Stomach (tissue), 9 donors: ENCODE measurements around the gene RAI1. TPM values are rescaled to one million over a fixed set of nuclear protein-coding genes. Genes with fewer than 3 reads are reported as not detected.

Source experiments
- DNase-seq, 2 donors: peaks; one replicate each; pipeline versions ENCODE4 v3.0.0 to v3.0.0-alpha.2; 2013 to 2019
- H3K27ac ChIP-seq, 5 donors: fragments of 200-600 bp in 4 of 5; sonication (generic) in 4 of 5; one replicate each; pipeline ENCODE4 v1.5.1; 2013 to 2019; ENCODE audit warnings: mild to moderate bottlenecking in 1 of 5, moderate library complexity in 1 of 5
- H3K27me3 ChIP-seq, 3 donors: fragments of 200-600 bp; sonication (generic); one replicate each; pipeline ENCODE4 v1.5.1; 2017 to 2019; ENCODE audit warnings: mixed run types in 1 of 3
- H3K36me3 ChIP-seq, 4 donors: fragments of 200-600 bp; sonication (generic); 1 replicate in 3 of 4; 2 replicates in 1 of 4; pipeline ENCODE4 v1.5.1; 2016 to 2019
- H3K4me1 ChIP-seq, 4 donors: fragments of 200-600 bp; sonication (generic); one replicate each; pipeline ENCODE4 v1.5.1; 2016 to 2019
- H3K4me3 ChIP-seq, 4 donors: fragments of 200-600 bp; sonication (generic) in 3 of 4; one replicate each; pipeline ENCODE4 v1.5.1; 2016 to 2019; ENCODE audit warnings: mild to moderate bottlenecking in 1 of 4
- H3K9me3 ChIP-seq, 4 donors: fragments of 200-600 bp; sonication (generic); one replicate each; pipeline ENCODE4 v1.5.1; 2016 to 2019
- CTCF ChIP-seq, 7 experiments: fragments of 450-650 bp in 4 of 7; fragments of 200-600 bp in 3 of 7; sonication (generic) in 3 of 7; IDR thresholded peaks; one replicate each; pipeline ENCODE4 v1.5.1; 2016 to 2019; ENCODE audit warnings: antibody characterized with exemption in 7 of 7, control low read depth in 2 of 7, mild to moderate bottlenecking in 1 of 7
- EP300 ChIP-seq: sonication (generic); formaldehyde crosslinking; IDR thresholded peaks from one replicate; pipeline ENCODE4 v1.6.1; 2017; ENCODE audit warnings: antibody characterized with exemption
- POLR2A ChIP-seq, 4 donors: fragments of 450-650 bp; IDR thresholded peaks; one replicate each; pipeline ENCODE4 v1.6.1; 2016; ENCODE audit warnings: antibody characterized with exemption in 4 of 4, control low read depth in 2 of 4, mild to moderate bottlenecking in 1 of 4, moderate library complexity in 1 of 4
- POLR2AphosphoS5 ChIP-seq, 3 donors: sonication (generic); formaldehyde crosslinking; IDR thresholded peaks; one replicate each; pipeline ENCODE4 v1.6.1; 2016; ENCODE audit warnings: antibody characterized with exemption in 3 of 3
- WGBS, 5 donors: extraction: QIAGEN DNeasy Blood & Tissue Kit in 3 of 5; methylation state at CpG; one replicate each; pipeline versions ENCODE4 v1.1.5 to v1.1.7; 2013 to 2018; 5-methylcytosine and 5-hydroxymethylcytosine counted together
- intact Hi-C: fragments of 100-400 bp; cut with DNase I; formaldehyde crosslinking; loops from one replicate; pipeline ENCODE4 v1.15.1; 2023; ENCODE audit warnings: low total_unique reads
- polyA plus RNA-seq, 3 donors: library from polyadenylated mRNA; stranded (reverse); fragments of 200-250 nt; gene quantifications; one replicate each; pipeline ENCODE4 v1.2.3, GENCODE V29; 2013
- total RNA-seq, 5 donors: library from RNA; depleted of rRNA; stranded (reverse); fragments of >200 nt; gene quantifications; one replicate each; pipeline versions ENCODE4 v1.1.0 to v1.2.3, GENCODE V29; 2014 to 2016
- donor health status: healthy with polysubstance abuse.
- donor health status: Bipolar disorder and iron deficiency.
- donor health status: healthy.

The RAI1 gene
- total and polyA plus RNA-seq, 8 donors, result 4.6 to 94.5 (median 28.3) TPM

- no peak for DNase-seq
- WGBS, 5 donors, result 39 to 51% (median 50%) methylated on average over 13 to 14 of the region's 14 CpGs
- Histone ChIP-seq H3K36me3 (peaks cover 0 to 13% (median 3%) of the 10 kb centered on the region in 4 donors), H3K4me3 (peak overlapping the region in 1 of 4 donors; percentile 50), H3K27ac (peak overlapping the region; percentile 66 to 94 (median 87)), H3K9me3 (no peaks in the 10 kb centered on the region), H3K4me1 (peaks cover 77 to 97% (median 86%) of the 10 kb centered on the region in 4 donors), H3K27me3 (no peaks in the 10 kb centered on the region)
- intact Hi-C loops, result no loop called here
- TF ChIP-seq EP300 (no peak), POLR2AphosphoS5 (IDR thresholded peaks at IDR 0.05) (peak in 1 of 3 donors; percentile 28)
Observed at GRCh38 chr17:17824783-17825614, 143.7 kb downstream of the RAI1 start.

DNA sequence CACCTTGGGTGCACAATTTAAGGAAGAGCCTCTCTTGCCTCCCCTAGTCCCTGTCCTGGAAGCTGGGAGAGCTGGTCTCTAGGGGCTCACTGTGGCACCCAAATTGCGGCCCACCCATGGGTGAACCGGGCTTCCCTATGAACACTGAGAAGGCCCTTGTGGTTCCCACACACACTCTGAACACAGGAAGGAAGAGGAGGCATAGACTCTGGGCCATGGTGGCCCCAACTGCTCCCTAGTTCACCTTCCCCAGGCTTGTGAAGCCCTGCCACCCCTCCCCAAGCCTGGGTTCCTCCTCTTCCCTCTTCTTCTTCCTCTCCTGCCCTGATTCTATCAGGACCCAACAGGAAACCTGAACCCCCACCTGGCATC is 145.1 kb downstream of the RAI1 start:
- TF ChIP-seq CTCF (IDR thresholded peaks at IDR 0.05) (no peak), EP300 (no peak), POLR2A (IDR thresholded peaks at IDR 0.05) (no peak), POLR2AphosphoS5 (IDR thresholded peaks at IDR 0.05) (no peak)
- H3K4me1 ChIP-seq, result peaks cover 77 to 97% (median 90%) of the 10 kb centered on the region in 4 donors
- no peaks in the 10 kb centered on the region for H3K27me3 ChIP-seq
- no peak overlapping the region for H3K4me3 ChIP-seq
- H3K27ac ChIP-seq, result peak overlapping the region in 4 of 5 donors; percentile 24 to 94 (median 88)
- WGBS, 5 donors, result 64 to 94% (median 83%) methylated on average over 2 of the region's 2 CpGs
- DNase-seq, result no peak
- no peaks in the 10 kb centered on the region for H3K9me3 ChIP-seq
- peaks cover 0 to 9% (median 0%) of the 10 kb centered on the region in 4 donors for H3K36me3 ChIP-seq
- intact Hi-C loops, result no loop called here

DNA sequence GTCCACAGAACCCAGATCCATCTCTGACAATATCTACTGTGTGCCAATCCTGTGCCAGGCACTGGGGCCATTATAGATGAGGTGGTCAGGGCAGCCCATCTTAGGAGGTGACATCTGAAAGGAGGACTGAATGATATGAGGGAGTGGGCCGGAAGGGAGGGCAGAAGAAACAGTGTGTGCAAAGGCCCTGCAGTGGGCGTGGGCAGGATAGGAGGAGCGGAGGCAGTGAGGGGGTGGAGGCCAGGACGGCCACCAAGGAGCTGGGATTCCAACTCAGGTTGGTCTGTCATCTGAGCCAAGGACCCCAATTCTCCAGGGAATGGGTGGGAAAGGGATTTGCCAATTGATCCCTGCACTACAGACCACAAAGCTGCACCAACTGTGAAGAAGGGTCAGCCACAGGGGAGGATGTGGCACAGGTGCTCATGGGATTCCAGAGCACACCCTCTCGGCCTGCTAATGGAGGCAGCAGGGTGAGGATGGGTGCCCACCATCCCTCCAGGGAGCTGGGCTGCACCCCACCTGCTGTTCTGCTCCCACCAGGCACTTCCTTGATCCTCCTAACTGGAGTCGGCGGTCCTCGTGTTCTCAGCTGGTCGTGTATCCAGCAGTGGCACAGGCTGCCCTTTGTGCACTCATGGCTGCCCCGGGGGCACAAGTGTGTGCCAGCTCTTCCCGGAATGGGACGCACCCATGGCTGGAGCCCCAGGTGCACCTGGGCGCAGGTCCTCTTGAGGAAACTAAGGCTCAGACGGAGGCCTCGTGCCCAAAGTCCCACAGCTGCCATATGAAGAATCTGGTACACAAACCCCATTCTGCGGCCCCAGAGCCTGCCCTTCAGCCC is 145.9 kb downstream of the RAI1 start:
- WGBS, 5 donors, result 67 to 89% (median 76%) methylated on average over 15 to 16 of the region's 16 CpGs
- no peak overlapping the region for H3K4me3 ChIP-seq
- peaks cover 0 to 9% (median 0%) of the 10 kb centered on the region in 4 donors for H3K36me3 ChIP-seq
- TF ChIP-seq EP300 (no peak), POLR2AphosphoS5 (IDR thresholded peaks at IDR 0.05) (no peak), POLR2A (IDR thresholded peaks at IDR 0.05) (no peak), CTCF (IDR thresholded peaks at IDR 0.05) (no peak)
- peaks cover 76 to 97% (median 90%) of the 10 kb centered on the region in 4 donors for H3K4me1 ChIP-seq
- peak overlapping the region in 3 of 5 donors; percentile 87 to 94 (median 88) for H3K27ac ChIP-seq
- DNase-seq, result no peak
- intact Hi-C loops, result no loop called here
- H3K9me3 ChIP-seq, result no peaks in the 10 kb centered on the region
- no peaks in the 10 kb centered on the region for H3K27me3 ChIP-seq

- 73 to 79% (median 75%) methylated on average over 12 to 13 of the region's 13 CpGs for WGBS, 5 donors
- Histone ChIP-seq H3K4me3 (no peak overlapping the region), H3K9me3 (no peaks in the 10 kb centered on the region), H3K27me3 (no peaks in the 10 kb centered on the region), H3K36me3 (peaks cover 0 to 9% (median 0%) of the 10 kb centered on the region in 4 donors), H3K27ac (peak overlapping the region in 4 of 5 donors; percentile 1 to 87 (median 35)), H3K4me1 (peaks cover 70 to 97% (median 84%) of the 10 kb centered on the region in 4 donors)
- TF ChIP-seq POLR2AphosphoS5 (IDR thresholded peaks at IDR 0.05) (no peak), EP300 (no peak), POLR2A (IDR thresholded peaks at IDR 0.05) (no peak), CTCF (IDR thresholded peaks at IDR 0.05) (no peak)
- intact Hi-C loops, result no loop called here
- no peak for DNase-seq
Observed at GRCh38 chr17:17827826-17828621, 146.8 kb downstream of the RAI1 start.
